Neutrophil (primary cell): ENCODE results near the gene SPIRE2.
"Not testable (repeated sequence)": the region's sequence is repeated elsewhere in the genome, so short reads cannot be mapped to it uniquely, and the experiment has no call there.

Experiments used
- H3K27ac ChIP-seq: fragments of 200-600 bp; sonication (generic); 2 replicates; pipeline ENCODE4 v1.5.1; 2016; ENCODE audit warnings: mild to moderate bottlenecking, moderate library complexity
- H3K27me3 ChIP-seq: fragments of 200-600 bp; sonication (generic); 2 replicates; pipeline ENCODE4 v1.6.0; 2016; ENCODE audit warnings: mild to moderate bottlenecking
- H3K36me3 ChIP-seq: fragments of 200-600 bp; sonication (generic); 2 replicates; pipeline ENCODE4 v1.5.1; 2017
- H3K4me1 ChIP-seq, 2 experiments: fragments of 200-600 bp in 1 of 2; sonication (generic) in 1 of 2; 1 replicate in 1 of 2; 2 replicates in 1 of 2; pipeline versions ENCODE4 v1.5.1 to v1.6.1; 2013 to 2016; ENCODE audit warnings: low read depth in 1 of 2, low read length in 1 of 2, mild to moderate bottlenecking in 1 of 2, moderate library complexity in 1 of 2; ENCODE audit not compliant: control insufficient read depth in 1 of 2, insufficient read depth in 1 of 2
- H3K4me3 ChIP-seq, 2 experiments: fragments of 200-600 bp in 1 of 2; sonication (generic) in 1 of 2; 1 replicate in 1 of 2; 2 replicates in 1 of 2; pipeline ENCODE4 v1.5.1; 2013 to 2016; ENCODE audit warnings: low read depth in 1 of 2, low read length in 1 of 2, mild to moderate bottlenecking in 1 of 2, moderate library complexity in 1 of 2
- H3K9me3 ChIP-seq: fragments of 200-600 bp; sonication (generic); 2 replicates; pipeline ENCODE4 v1.5.1; 2016
- CTCF ChIP-seq: fragments of 200-600 bp; sonication (generic); IDR thresholded peaks from 2 replicates; pipeline ENCODE4 v1.5.1; 2016; ENCODE audit warnings: antibody characterized with exemption

Gene SPIRE2

GRCh38 chr16:89828199-89828869 lies at the start of gene SPIRE2:
TSS of gene SPIRE2 (plus strand) at chr16:89828475. CDS start at chr16:89828551, 76 bp downstream.
- peak within 1 kb of the TSS in 1 of 2 experiments; percentile 38 for H3K4me3 ChIP-seq
- TF ChIP-seq CTCF: no peak
- H3K27ac ChIP-seq: no peak within 1 kb of the TSS
- no peaks in the 10 kb centered on the region for H3K9me3 ChIP-seq
- no peaks in the 10 kb centered on the region for H3K36me3 ChIP-seq
- peaks cover 0 to 7% of the 10 kb centered on the region in 2 experiments for H3K4me1 ChIP-seq
- H3K27me3 ChIP-seq: peaks cover 58% of the 10 kb centered on the region

- no peaks in the 10 kb centered on the region for H3K9me3 ChIP-seq
- H3K36me3 ChIP-seq: peaks cover 21% of the 10 kb centered on the region
- no peak overlapping the region for H3K27ac ChIP-seq
- H3K27me3 ChIP-seq: no peaks in the 10 kb centered on the region
- H3K4me1 ChIP-seq: peaks cover 1 to 3% of the 10 kb centered on the region in 2 experiments
- TF ChIP-seq CTCF: no peak
- no peak overlapping the region for H3K4me3 ChIP-seq
Measured at GRCh38 chr16:89779231-89779908, 48.9 kb upstream of the SPIRE2 start.

- peaks cover 21% of the 10 kb centered on the region for H3K36me3 ChIP-seq
Measured at GRCh38 chr16:89779909-89780305, 48.4 kb upstream of the SPIRE2 start.

GRCh38 chr16:89782489-89782888 lies 45.8 kb upstream of the SPIRE2 start:
- Histone ChIP-seq H3K4me3 (no peak overlapping the region), H3K27me3 (no peaks in the 10 kb centered on the region), H3K36me3 (peaks cover 16% of the 10 kb centered on the region), H3K4me1 (peaks cover 7 to 8% of the 10 kb centered on the region in 2 experiments), H3K27ac (no peak overlapping the region), H3K9me3 (no peaks in the 10 kb centered on the region)
- TF ChIP-seq CTCF: no peak

More at GRCh38 chr16:89779909-89780305, 48.4 kb upstream of the SPIRE2 start:
- Histone ChIP-seq H3K27ac (no peak overlapping the region), H3K27me3 (no peaks in the 10 kb centered on the region), H3K9me3 (no peaks in the 10 kb centered on the region), H3K4me1 (peaks cover 7 to 8% of the 10 kb centered on the region in 2 experiments), H3K4me3 (no peak overlapping the region)
- TF ChIP-seq CTCF: no peak

- not testable (repeated sequence) for H3K27ac ChIP-seq, H3K27me3 ChIP-seq, H3K4me3 ChIP-seq, H3K4me1 ChIP-seq, H3K9me3 ChIP-seq
- H3K36me3 ChIP-seq: peaks cover 13% of the 10 kb centered on the region
Measured at GRCh38 chr16:89783952-89784351, 44.3 kb upstream of the SPIRE2 start.

- TF ChIP-seq CTCF: no peak
- H3K36me3 ChIP-seq: peaks cover 9% of the 10 kb centered on the region
- peaks cover 7 to 8% of the 10 kb centered on the region in 2 experiments for H3K4me1 ChIP-seq
- H3K27ac ChIP-seq: peak overlapping the region; percentile 23
- no peak overlapping the region for H3K4me3 ChIP-seq
- H3K9me3 ChIP-seq: no peaks in the 10 kb centered on the region
- no peaks in the 10 kb centered on the region for H3K27me3 ChIP-seq
Measured at GRCh38 chr16:89784406-89784805, 43.9 kb upstream of the SPIRE2 start.
